ENCODE measurements around the gene BST1. TPM values are rescaled to one million over a fixed set of nuclear protein-coding genes. Genes with fewer than 3 reads are reported as not detected.

Gene BST1
- total and polyA plus RNA-seq, 4 donors: 4.1 to 53.5 (median 11.0) TPM

DNA sequence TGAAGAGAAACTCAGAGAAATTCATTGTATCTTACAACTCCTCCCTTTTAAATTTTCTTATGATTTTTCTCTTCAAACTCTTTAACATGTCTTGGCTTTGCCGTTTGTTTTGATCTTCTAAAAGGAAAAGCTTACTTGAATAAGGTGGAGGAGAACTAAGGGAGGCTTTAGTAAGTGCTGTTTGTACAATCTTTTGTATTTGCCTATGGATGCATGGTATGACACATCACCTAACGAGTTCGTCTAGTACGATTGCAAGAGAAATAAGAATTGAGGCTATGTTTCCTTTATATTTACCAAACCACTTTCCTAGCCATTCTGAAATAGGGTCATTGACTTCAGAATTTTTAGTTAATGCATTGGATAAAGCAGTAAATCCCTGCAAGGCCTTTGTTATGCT is 8.4 kb upstream of the BST1 start:
- DNase-seq (no peak), ATAC-seq (ENCODE audit: insufficient read depth, low FRiP score) (no peak)
- H3K36me3 ChIP-seq (ENCODE audit: control insufficient read depth in 4 of 4, insufficient read depth in 4 of 4, low read length in 4 of 4): no peaks in the 10 kb centered on the region

GRCh38 chr4:15695240-15695699 is 7.6 kb upstream of the BST1 start:
- H3K4me3 ChIP-seq: no peak overlapping the region
- DNase-seq (no peak), ATAC-seq (ENCODE audit: insufficient read depth, low FRiP score) (no peak)
- no peak overlapping the region for H3K27ac ChIP-seq (ENCODE audit: low read depth in 1 of 2, low read length in 1 of 2)
- H3K9ac ChIP-seq (ENCODE audit: insufficient read depth in 1 of 2, low read length in 2 of 2): no peak overlapping the region
- peaks cover 0 to 3% (median 0%) of the 10 kb centered on the region in 5 donors for H3K4me1 ChIP-seq (ENCODE audit: control insufficient read depth in 5 of 5, insufficient read depth in 5 of 5, low read length in 5 of 5)
- WGBS, 2 donors: 89 to 92% methylated on average over 10 of the region's 10 CpGs
- H3K36me3 ChIP-seq (ENCODE audit: control insufficient read depth in 4 of 4, insufficient read depth in 4 of 4, low read length in 4 of 4): no peaks in the 10 kb centered on the region
- H3K9me3 ChIP-seq (ENCODE audit: control insufficient read depth in 4 of 4, insufficient read depth in 3 of 4, low read length in 3 of 4): no peaks in the 10 kb centered on the region
- TF ChIP-seq, protein P1, sequence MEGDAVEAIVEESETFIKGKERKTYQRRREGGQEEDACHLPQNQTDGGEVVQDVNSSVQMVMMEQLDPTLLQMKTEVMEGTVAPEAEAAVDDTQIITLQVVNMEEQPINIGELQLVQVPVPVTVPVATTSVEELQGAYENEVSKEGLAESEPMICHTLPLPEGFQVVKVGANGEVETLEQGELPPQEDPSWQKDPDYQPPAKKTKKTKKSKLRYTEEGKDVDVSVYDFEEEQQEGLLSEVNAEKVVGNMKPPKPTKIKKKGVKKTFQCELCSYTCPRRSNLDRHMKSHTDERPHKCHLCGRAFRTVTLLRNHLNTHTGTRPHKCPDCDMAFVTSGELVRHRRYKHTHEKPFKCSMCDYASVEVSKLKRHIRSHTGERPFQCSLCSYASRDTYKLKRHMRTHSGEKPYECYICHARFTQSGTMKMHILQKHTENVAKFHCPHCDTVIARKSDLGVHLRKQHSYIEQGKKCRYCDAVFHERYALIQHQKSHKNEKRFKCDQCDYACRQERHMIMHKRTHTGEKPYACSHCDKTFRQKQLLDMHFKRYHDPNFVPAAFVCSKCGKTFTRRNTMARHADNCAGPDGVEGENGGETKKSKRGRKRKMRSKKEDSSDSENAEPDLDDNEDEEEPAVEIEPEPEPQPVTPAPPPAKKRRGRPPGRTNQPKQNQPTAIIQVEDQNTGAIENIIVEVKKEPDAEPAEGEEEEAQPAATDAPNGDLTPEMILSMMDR (IDR thresholded peaks at IDR 0.05; ENCODE audit: control extremely low read depth, extremely low read depth): no peak
- no peaks in the 10 kb centered on the region for H3K27me3 ChIP-seq (ENCODE audit: control insufficient read depth in 3 of 3, insufficient read depth in 3 of 3, low read length in 2 of 3)

More for the DNA sequence above, 8.4 kb upstream of the BST1 start:
- Histone ChIP-seq H3K9ac (ENCODE audit: insufficient read depth in 1 of 2, low read length in 2 of 2) (no peak overlapping the region), H3K27ac (ENCODE audit: low read depth in 1 of 2, low read length in 1 of 2) (no peak overlapping the region), H3K9me3 (ENCODE audit: control insufficient read depth in 4 of 4, insufficient read depth in 3 of 4, low read length in 3 of 4) (no peaks in the 10 kb centered on the region), H3K27me3 (ENCODE audit: control insufficient read depth in 3 of 3, insufficient read depth in 3 of 3, low read length in 2 of 3) (no peaks in the 10 kb centered on the region), H3K4me3 (no peak overlapping the region), H3K4me1 (ENCODE audit: control insufficient read depth in 5 of 5, insufficient read depth in 5 of 5, low read length in 5 of 5) (peaks cover 0 to 3% (median 0%) of the 10 kb centered on the region in 5 donors)
- 70 to 78% methylated on average over 4 of the region's 4 CpGs for WGBS, 2 donors
- TF ChIP-seq, protein P1 (IDR thresholded peaks at IDR 0.05; ENCODE audit: control extremely low read depth, extremely low read depth): no peak

- ATAC-seq (ENCODE audit: insufficient read depth, low FRiP score) (no peak), DNase-seq (no peak)
- Histone ChIP-seq H3K9me3 (ENCODE audit: control insufficient read depth in 4 of 4, insufficient read depth in 3 of 4, low read length in 3 of 4) (no peaks in the 10 kb centered on the region), H3K36me3 (ENCODE audit: control insufficient read depth in 4 of 4, insufficient read depth in 4 of 4, low read length in 4 of 4) (no peaks in the 10 kb centered on the region), H3K9ac (ENCODE audit: insufficient read depth in 1 of 2, low read length in 2 of 2) (no peak overlapping the region), H3K4me1 (ENCODE audit: control insufficient read depth in 5 of 5, insufficient read depth in 5 of 5, low read length in 5 of 5) (no peaks in the 10 kb centered on the region), H3K27ac (ENCODE audit: low read depth in 1 of 2, low read length in 1 of 2) (no peak overlapping the region), H3K27me3 (ENCODE audit: control insufficient read depth in 3 of 3, insufficient read depth in 3 of 3, low read length in 2 of 3) (no peaks in the 10 kb centered on the region), H3K4me3 (no peak overlapping the region)
- TF ChIP-seq, protein P1 (IDR thresholded peaks at IDR 0.05; ENCODE audit: control extremely low read depth, extremely low read depth): no peak
- 74 to 85% methylated on average over 3 of the region's 3 CpGs for WGBS, 2 donors
Measured at GRCh38 chr4:15695729-15696128, 7.1 kb upstream of the BST1 start.

DNA sequence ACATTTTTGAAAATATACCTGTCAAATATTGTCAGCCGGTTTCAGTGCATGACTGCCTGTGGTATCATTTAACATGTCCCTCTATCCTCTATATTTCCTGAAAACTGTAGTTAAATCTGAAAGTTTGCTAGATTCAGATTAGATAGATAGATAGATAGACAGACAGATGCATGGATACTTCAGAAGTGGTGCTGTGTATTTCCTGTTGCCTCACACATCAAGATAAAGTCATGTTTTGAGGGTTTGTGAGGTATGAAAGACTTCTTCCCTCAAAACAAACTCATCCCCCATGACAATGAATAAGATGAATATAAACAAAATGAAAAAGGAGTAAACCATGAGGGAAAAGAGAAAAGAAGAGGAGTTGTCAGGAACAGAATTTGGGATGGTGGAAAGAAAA is 6.0 kb upstream of the BST1 start:
- DNase-seq: no peak
- no peaks in the 10 kb centered on the region for H3K9me3 ChIP-seq (ENCODE audit: control insufficient read depth in 4 of 4, insufficient read depth in 3 of 4, low read length in 3 of 4)
- H3K27me3 ChIP-seq (ENCODE audit: control insufficient read depth in 3 of 3, insufficient read depth in 3 of 3, low read length in 2 of 3): no peaks in the 10 kb centered on the region
- H3K9ac ChIP-seq (ENCODE audit: insufficient read depth in 1 of 2, low read length in 2 of 2): no peak overlapping the region
- TF ChIP-seq, protein P1 (IDR thresholded peaks at IDR 0.05; ENCODE audit: control extremely low read depth, extremely low read depth): no peak
- H3K4me3 ChIP-seq: no peak overlapping the region
- no peaks in the 10 kb centered on the region for H3K36me3 ChIP-seq (ENCODE audit: control insufficient read depth in 4 of 4, insufficient read depth in 4 of 4, low read length in 4 of 4)
- no peak overlapping the region for H3K27ac ChIP-seq (ENCODE audit: low read depth in 1 of 2, low read length in 1 of 2)
- 95 to 100% methylated on average over 1 of the region's 1 CpG for WGBS, 2 donors
- no peaks in the 10 kb centered on the region for H3K4me1 ChIP-seq (ENCODE audit: control insufficient read depth in 5 of 5, insufficient read depth in 5 of 5, low read length in 5 of 5)
- no peak for ATAC-seq (ENCODE audit: insufficient read depth, low FRiP score)
